Astrocyte of the hippocampus (primary cell): Measurements from ENCODE around the gene C2CD4C.
"Not testable (repeated sequence)": the region's sequence is repeated elsewhere in the genome, so short reads cannot be mapped to it uniquely, and the experiment has no call there.

Experiments
- DNase-seq: peaks from one replicate; pipeline ENCODE4 v3.0.0; 2011; ENCODE audit warnings: low read depth, low spot score

The C2CD4C gene

GRCh38 chr19:439167-439900 is 30.4 kb upstream of the C2CD4C start:
- DNase-seq = no peak

- DNase-seq = no peak
These were observed 29.5 kb upstream of the C2CD4C start for GRCh38 chr19:438416-438958.

- DNase-seq = no peak
These were observed 28.1 kb upstream of the C2CD4C start for GRCh38 chr19:437041-437440.

GRCh38 chr19:436413-436950 is 27.5 kb upstream of the C2CD4C start:
- DNase-seq = no peak

- no peak for DNase-seq
These were observed 26.9 kb upstream of the C2CD4C start for GRCh38 chr19:435707-436412.

GRCh38 chr19:435056-435706 is 26.2 kb upstream of the C2CD4C start:
- no peak for DNase-seq

- no peak for DNase-seq
These were observed 25.4 kb upstream of the C2CD4C start for GRCh38 chr19:434152-434960.

GRCh38 chr19:430701-431100 is 21.8 kb upstream of the C2CD4C start:
- DNase-seq = no peak

GRCh38 chr19:428149-428548 is 19.2 kb upstream of the C2CD4C start:
- no peak for DNase-seq

GRCh38 chr19:427675-428074 is 18.7 kb upstream of the C2CD4C start:
- DNase-seq = not testable (repeated sequence)

- no peak for DNase-seq
These were observed 17.9 kb upstream of the C2CD4C start for GRCh38 chr19:426725-427445.

- DNase-seq = no peak
These were observed 16.1 kb upstream of the C2CD4C start for GRCh38 chr19:425056-425455.

GRCh38 chr19:424546-424945 is 15.6 kb upstream of the C2CD4C start:
- DNase-seq = no peak

- DNase-seq = no peak
These were observed 14.9 kb upstream of the C2CD4C start for GRCh38 chr19:423691-424466.

GRCh38 chr19:422917-423226 is 13.9 kb upstream of the C2CD4C start:
- not testable (repeated sequence) for DNase-seq

GRCh38 chr19:422213-422916 is 13.4 kb upstream of the C2CD4C start:
- no peak for DNase-seq

GRCh38 chr19:419721-420515 is 11.0 kb upstream of the C2CD4C start:
- DNase-seq = no peak
